Adrenal gland (tissue), 12 donors: ENCODE data around the gene ANKS1A. TPM values are rescaled to one million over a fixed set of nuclear protein-coding genes. Genes with fewer than 3 reads are reported as not detected.

ENCODE experiments used
- DNase-seq, 7 donors: peaks; one replicate each; pipeline ENCODE4 v3.0.0-alpha.2; 2019 to 2020
- H3K27ac ChIP-seq, 5 donors: fragments of 200-600 bp; sonication (generic) in 4 of 5; 1 replicate in 3 of 5; 2 replicates in 2 of 5; pipeline versions ENCODE4 v1.5.1 to v1.8.0; 2016 to 2020; ENCODE audit warnings: mild to moderate bottlenecking in 1 of 5
- H3K27me3 ChIP-seq: fragments of 200-600 bp; 2 replicates; pipeline ENCODE4 v1.8.0; 2021
- H3K36me3 ChIP-seq, 2 donors: fragments of 200-600 bp; replicated peaks in 1 of 2; 1 replicate in 1 of 2; 2 replicates in 1 of 2; pipeline versions ENCODE4 v1.5.1 to v1.8.0; 2018 to 2022
- H3K4me1 ChIP-seq, 2 donors: fragments of 200-600 bp; replicated peaks in 1 of 2; 1 replicate in 1 of 2; 2 replicates in 1 of 2; pipeline versions ENCODE4 v1.5.1 to v1.8.0; 2018 to 2021
- H3K4me3 ChIP-seq, 4 donors: fragments of 200-600 bp; sonication (generic) in 3 of 4; one replicate each; pipeline ENCODE4 v1.5.1; 2016 to 2018
- H3K9me3 ChIP-seq, 3 donors: fragments of 200-600 bp; sonication (generic) in 1 of 3; replicated peaks in 1 of 3; 1 replicate in 2 of 3; 2 replicates in 1 of 3; pipeline versions ENCODE4 v1.5.1 to v1.8.0; 2016 to 2021
- CTCF ChIP-seq, 6 experiments: fragments of 450-650 bp in 4 of 6; fragments of 200-600 bp in 2 of 6; sonication (generic) in 1 of 6; IDR thresholded peaks; 1 replicate in 5 of 6; 2 replicates in 1 of 6; pipeline versions ENCODE4 v1.5.1 to v1.8.0; 2016 to 2021; ENCODE audit warnings: antibody characterized with exemption in 6 of 6, mild to moderate bottlenecking in 2 of 6, moderate library complexity in 1 of 6
- POLR2A ChIP-seq, 2 donors: fragments of 450-650 bp; IDR thresholded peaks; one replicate each; pipeline ENCODE4 v1.6.1; 2017; ENCODE audit warnings: antibody characterized with exemption in 2 of 2, mild to moderate bottlenecking in 2 of 2, moderate library complexity in 1 of 2
- WGBS, 4 donors: extraction: QIAGEN DNeasy Blood & Tissue Kit in 2 of 4; methylation state at CpG; one replicate each; pipeline versions ENCODE4 v1.1.5 to v1.1.7; 2013 to 2017; 5-methylcytosine and 5-hydroxymethylcytosine counted together
- intact Hi-C, 2 donors: fragments of 100-400 bp; cut with DNase I; formaldehyde crosslinking; loops; one replicate each; pipeline versions ENCODE4 v1.14.1 to v1.15.0; 2022 to 2023
- polyA plus RNA-seq, 3 donors: library from polyadenylated mRNA; stranded (reverse); fragments of 200-250 nt in 2 of 3; fragments of 350-450 nt in 1 of 3; fragmentation: Illumina TruSeq in 1 of 3; extraction: RNeasy Lipid Tissue Mini Kit (QIAGEN cat#74804) in 1 of 3; gene quantifications; one replicate each; pipeline ENCODE4 v1.2.3, GENCODE V29; 2013 to 2014
- total RNA-seq, 9 donors: library from RNA; depleted of rRNA in 4 of 9; stranded (reverse); fragments of >200 nt in 4 of 9; fragments of 120-200 nt in 1 of 9; fragmentation: NEBNext Ultra II Directional in 1 of 9; extraction: Animal tissue kit (Norgen Biotek cat#: 25700) in 1 of 9; gene quantifications; one replicate each; pipeline versions ENCODE4 v1.1.0 to v1.2.4, GENCODE V29; 2013 to 2023
- donor health status: healthy with polysubstance abuse.
- donor health status: Bipolar disorder and iron deficiency.
- donor health status: DM: yes; HTN: yes; CAD: no.
- donor health status: DM: no; HTN: no; CAD: no.
- donor health status: DM: no; HTN: no; CAD: no.
- donor health status: DM: yes; HTN: yes; CAD: no.

Gene ANKS1A
- total and polyA plus RNA-seq, 12 donors: 11.7 to 68.0 (median 42.4) TPM

GRCh38 chr6:35053701-35054100 lies 164.6 kb downstream of the ANKS1A start:
- WGBS, 4 donors: 92 to 100% (median 97%) methylated on average over 3 of the region's 3 CpGs
- H3K36me3 ChIP-seq: peaks cover 0 to 48% of the 10 kb centered on the region in 2 donors
- H3K27ac ChIP-seq: peak overlapping the region in 2 of 5 donors; percentile 21 to 70
- DNase-seq: no peak
- H3K9me3 ChIP-seq: no peaks in the 10 kb centered on the region
- H3K27me3 ChIP-seq: no peaks in the 10 kb centered on the region
- H3K4me1 ChIP-seq: peaks cover 18 to 45% of the 10 kb centered on the region in 2 donors
- intact Hi-C loops: no loop called here
- H3K4me3 ChIP-seq: no peak overlapping the region
- TF ChIP-seq POLR2A (IDR thresholded peaks at IDR 0.05) (no peak), CTCF (IDR thresholded peaks at IDR 0.05) (no peak)

- 96 to 98% (median 97%) methylated on average over 8 of the region's 8 CpGs for WGBS, 4 donors
- peaks cover 0 to 53% of the 10 kb centered on the region in 2 donors for H3K36me3 ChIP-seq
- intact Hi-C loops: no loop called here
These were observed 165.2 kb downstream of the ANKS1A start for GRCh38 chr6:35054106-35054742.

GRCh38 chr6:35054743-35055130 lies 165.7 kb downstream of the ANKS1A start:
- H3K4me1 ChIP-seq: peaks cover 14 to 35% of the 10 kb centered on the region in 2 donors
- intact Hi-C loops: no loop called here

More at GRCh38 chr6:35054106-35054742, 165.2 kb downstream of the ANKS1A start:
- DNase-seq: no peak
- Histone ChIP-seq H3K9me3 (no peaks in the 10 kb centered on the region), H3K4me3 (no peak overlapping the region), H3K4me1 (peaks cover 14 to 40% of the 10 kb centered on the region in 2 donors), H3K27ac (peak overlapping the region in 1 of 5 donors; percentile 70), H3K27me3 (no peaks in the 10 kb centered on the region)
- TF ChIP-seq CTCF (IDR thresholded peaks at IDR 0.05): no peak
- TF ChIP-seq POLR2A (IDR thresholded peaks at IDR 0.05): no peak

GRCh38 chr6:35055891-35056290 lies 166.8 kb downstream of the ANKS1A start:
- intact Hi-C loops: no loop called here
- 88 to 99% (median 93%) methylated on average over 4 of the region's 4 CpGs for WGBS, 4 donors
- Histone ChIP-seq H3K9me3 (no peaks in the 10 kb centered on the region), H3K4me1 (peaks cover 5 to 23% of the 10 kb centered on the region in 2 donors), H3K36me3 (peaks cover 0 to 70% of the 10 kb centered on the region in 2 donors), H3K27me3 (no peaks in the 10 kb centered on the region), H3K4me3 (no peak overlapping the region), H3K27ac (no peak overlapping the region)
- no peak for DNase-seq
- TF ChIP-seq POLR2A (IDR thresholded peaks at IDR 0.05): no peak
- no peak for TF ChIP-seq CTCF (IDR thresholded peaks at IDR 0.05)

More at GRCh38 chr6:35054743-35055130, 165.7 kb downstream of the ANKS1A start:
- TF ChIP-seq CTCF (IDR thresholded peaks at IDR 0.05): no peak
- no peak for TF ChIP-seq POLR2A (IDR thresholded peaks at IDR 0.05)
- no peaks in the 10 kb centered on the region for H3K9me3 ChIP-seq
- no peaks in the 10 kb centered on the region for H3K27me3 ChIP-seq
- 88 to 100% (median 100%) methylated on average over 1 of the region's 1 CpG for WGBS, 4 donors
- H3K27ac ChIP-seq: no peak overlapping the region
- H3K4me3 ChIP-seq: no peak overlapping the region
- DNase-seq: no peak
- peaks cover 0 to 58% of the 10 kb centered on the region in 2 donors for H3K36me3 ChIP-seq
